C4-2B (cell line): ENCODE results near the gene NR1H4.

Source experiments
- H3K27ac ChIP-seq: fragments of 450-650 bp; 2 replicates; pipeline ENCODE4 v1.5.1; 2017
- CTCF ChIP-seq: fragments of 450-650 bp; conservative IDR thresholded peaks from 2 replicates; pipeline ENCODE4 v1.5.1; 2017; ENCODE audit warnings: mild to moderate bottlenecking
- ZFX ChIP-seq: fragments of 450-650 bp; IDR thresholded peaks from 2 replicates; pipeline ENCODE4 v1.6.1; 2017

The NR1H4 gene

GRCh38 chr12:100533376-100533775 lies 59.7 kb downstream of the NR1H4 start:
- no peak for TF ChIP-seq ZFX
- no peak for TF ChIP-seq CTCF

GRCh38 chr12:100534625-100535227 lies 61.1 kb downstream of the NR1H4 start:
- TF ChIP-seq ZFX, result no peak
- TF ChIP-seq CTCF, result no peak
- no peak overlapping the region for H3K27ac ChIP-seq

More at GRCh38 chr12:100533376-100533775, 59.7 kb downstream of the NR1H4 start:
- no peak overlapping the region for H3K27ac ChIP-seq

DNA sequence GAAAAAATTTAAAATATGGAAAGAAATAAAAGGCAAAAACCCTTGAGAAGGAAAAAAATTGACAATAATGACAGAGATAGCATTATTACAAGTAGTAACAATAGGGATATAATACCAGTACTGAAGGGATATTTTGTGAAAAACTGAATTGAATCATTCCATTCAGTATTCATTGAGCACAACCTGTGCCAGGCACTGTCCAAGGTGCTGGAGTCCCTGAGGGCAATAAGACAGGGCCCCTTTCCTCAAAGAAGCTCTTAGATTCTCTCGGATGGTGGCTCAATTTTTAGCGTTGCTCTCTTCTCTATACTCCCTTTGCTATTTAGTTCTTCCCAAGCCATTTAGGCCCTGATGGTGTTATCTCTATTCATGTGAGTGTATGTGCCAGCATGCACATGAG lies 65.5 kb downstream of the NR1H4 start:
- no peak overlapping the region for H3K27ac ChIP-seq
- no peak for TF ChIP-seq ZFX
- TF ChIP-seq CTCF, result no peak

DNA sequence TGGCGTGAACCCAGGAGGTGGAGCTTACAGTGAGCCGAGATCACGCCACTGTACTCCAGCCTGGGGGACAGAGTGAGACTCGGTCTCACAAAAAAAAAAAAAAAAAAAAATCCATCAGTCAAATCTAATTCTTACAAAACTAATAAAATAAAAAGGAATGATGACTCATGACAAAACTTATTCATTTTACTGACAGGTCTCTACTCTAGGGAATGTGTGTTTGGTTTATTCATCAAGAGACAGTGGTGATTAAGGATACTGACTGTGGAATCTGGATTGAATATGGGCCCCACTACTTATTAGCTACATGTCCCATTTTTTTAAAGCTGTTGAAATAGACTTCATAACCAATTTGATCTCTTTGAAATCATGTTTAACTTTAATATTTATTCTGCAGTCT lies 70.5 kb downstream of the NR1H4 start:
- H3K27ac ChIP-seq, result no peak overlapping the region
- TF ChIP-seq CTCF (no peak), ZFX (no peak)

DNA sequence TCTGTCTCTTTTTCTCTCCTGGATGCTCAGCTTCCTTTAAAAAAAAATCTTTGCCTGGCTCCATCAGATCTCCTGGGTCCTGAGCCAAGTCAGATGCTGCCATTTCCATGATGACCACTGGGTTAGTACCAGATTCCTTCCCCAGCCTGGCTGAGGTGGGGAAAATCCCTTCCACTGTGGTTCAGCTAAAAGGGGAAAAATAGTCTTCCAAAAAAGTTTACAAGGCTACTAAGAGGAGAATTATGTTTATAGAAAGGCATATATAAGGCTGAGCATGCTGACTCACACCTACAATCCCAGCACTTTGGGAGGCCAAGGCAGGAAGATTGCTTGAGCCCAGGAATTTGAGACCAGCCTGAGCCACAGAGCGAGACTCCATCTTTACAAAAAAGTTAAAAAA lies 71.4 kb downstream of the NR1H4 start:
- H3K27ac ChIP-seq, result no peak overlapping the region
- TF ChIP-seq ZFX, result no peak
- TF ChIP-seq CTCF, result no peak

DNA sequence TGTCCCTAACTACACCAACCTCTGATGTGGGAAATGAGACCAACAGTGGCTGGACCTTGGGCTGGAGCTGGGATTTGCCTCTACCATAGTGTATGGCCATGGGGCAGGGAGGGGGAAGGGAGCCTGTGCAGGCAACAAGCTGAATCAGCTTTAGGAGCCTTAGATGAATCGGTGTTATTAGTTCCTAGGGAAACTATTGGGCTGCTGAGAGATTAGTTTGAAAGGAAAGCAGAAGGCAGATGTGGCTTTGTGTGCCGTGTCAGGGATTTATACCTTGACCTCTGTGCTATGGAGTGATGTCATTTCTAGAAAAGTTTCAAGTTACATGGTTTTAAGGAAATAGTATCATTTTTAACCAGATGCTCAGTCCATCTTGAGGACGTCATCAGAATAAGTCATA lies 80.3 kb downstream of the NR1H4 start:
- H3K27ac ChIP-seq, result no peak overlapping the region
- TF ChIP-seq CTCF (no peak), ZFX (no peak)

DNA sequence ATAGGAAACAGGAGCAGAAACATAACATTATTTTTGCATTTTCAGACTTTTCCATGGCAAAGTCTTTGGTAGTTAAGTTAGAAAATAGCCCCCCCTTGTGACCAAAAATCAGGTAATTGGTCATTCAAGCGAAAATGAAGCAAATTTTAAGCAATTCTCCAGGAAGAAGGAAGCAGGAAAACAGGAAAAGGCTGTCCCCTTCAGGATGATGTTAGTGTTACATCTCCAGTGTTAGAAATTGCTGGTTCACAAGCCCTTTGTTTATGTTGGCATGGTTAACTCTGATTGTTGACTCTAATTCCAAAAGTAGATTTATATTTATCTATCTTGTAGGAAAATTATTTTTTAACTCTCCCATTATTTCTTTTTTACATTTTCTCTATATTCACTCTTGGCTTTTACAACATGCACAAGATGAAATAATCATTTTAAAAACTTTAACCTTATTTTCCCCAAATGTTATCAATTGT lies 81.0 kb downstream of the NR1H4 start:
- TF ChIP-seq ZFX (no peak), CTCF (peak; percentile 94)
- H3K27ac ChIP-seq, result no peak overlapping the region
